Measurements from ENCODE around the gene RGS2.

Gene RGS2

GRCh38 chr1:192821296-192821695, 12.5 kb downstream of the RGS2 start:
- Histone ChIP-seq H3K9me3 (replicated peaks in 1 of 2; ENCODE audit: control insufficient read depth in 2 of 2, insufficient read depth in 1 of 2, low read depth in 1 of 2, low read length in 2 of 2) (no peaks in the 10 kb centered on the region), H3K9ac (ENCODE audit: low read depth, low read length, poor library complexity) (no peak overlapping the region), H2AK5ac (ENCODE audit: low read depth, low read length) (no peak overlapping the region), H2BK15ac (ENCODE audit: low read length) (no peak overlapping the region), H2BK12ac (ENCODE audit: low read length) (no peak overlapping the region), H3K14ac (ENCODE audit: low read length) (no peak overlapping the region), H3K4me1 (ENCODE audit: control insufficient read depth in 2 of 2, insufficient read depth in 1 of 2, low read depth in 1 of 2, low read length in 2 of 2) (no peaks in the 10 kb centered on the region), H3K23ac (ENCODE audit: low read depth, low read length, poor library complexity) (no peak overlapping the region), H3K36me3 (replicated peaks in 1 of 2; ENCODE audit: control insufficient read depth in 2 of 2, insufficient read depth in 2 of 2, low read length in 2 of 2) (no peaks in the 10 kb centered on the region), H3K27ac (replicated peaks; ENCODE audit: low read length) (no peak overlapping the region), H4K8ac (ENCODE audit: low read depth, low read length) (no peak overlapping the region), H3K4me2 (ENCODE audit: insufficient read depth, low read length, poor library complexity, severe bottlenecking) (no peak overlapping the region), H3K4me3 (ENCODE audit: low read length in 2 of 2) (no peak overlapping the region), H2BK5ac (ENCODE audit: low read length) (no peak overlapping the region), H2AFZ (ENCODE audit: low read length) (no peak overlapping the region), H2BK120ac (ENCODE audit: low read depth, low read length) (no peak overlapping the region), H3K27me3 (ENCODE audit: control insufficient read depth in 3 of 3, insufficient read depth in 3 of 3, low read depth in 1 of 3, low read length in 3 of 3) (no peaks in the 10 kb centered on the region), H3K4ac (ENCODE audit: low read length) (no peak overlapping the region), H4K91ac (ENCODE audit: low read depth, low read length, poor library complexity) (no peak overlapping the region), H3K18ac (ENCODE audit: low read length) (no peak overlapping the region), H3K79me1 (ENCODE audit: low read depth, low read length) (no peaks in the 10 kb centered on the region)
- no peak for DNase-seq (ENCODE audit: low spot score)
- no CpG with 5 or more reads among the region's 3 CpGs for WGBS, 2 donors (ENCODE audit: extremely low coverage in 2 of 2, insufficient read length in 2 of 2, insufficient replicate concordance in 1 of 2)

- Histone ChIP-seq H3K23ac (ENCODE audit: low read depth, low read length, poor library complexity) (no peak overlapping the region), H3K18ac (ENCODE audit: low read length) (no peak overlapping the region), H3K27me3 (ENCODE audit: control insufficient read depth in 3 of 3, insufficient read depth in 3 of 3, low read depth in 1 of 3, low read length in 3 of 3) (no peaks in the 10 kb centered on the region), H3K4ac (ENCODE audit: low read length) (no peak overlapping the region), H3K4me3 (ENCODE audit: low read length in 2 of 2) (no peak overlapping the region), H3K79me1 (ENCODE audit: low read depth, low read length) (no peaks in the 10 kb centered on the region), H2AK5ac (ENCODE audit: low read depth, low read length) (no peak overlapping the region), H2BK12ac (ENCODE audit: low read length) (no peak overlapping the region), H2AFZ (ENCODE audit: low read length) (no peak overlapping the region), H3K14ac (ENCODE audit: low read length) (no peak overlapping the region), H3K36me3 (replicated peaks in 1 of 2; ENCODE audit: control insufficient read depth in 2 of 2, insufficient read depth in 2 of 2, low read length in 2 of 2) (no peaks in the 10 kb centered on the region), H4K8ac (ENCODE audit: low read depth, low read length) (no peak overlapping the region), H2BK15ac (ENCODE audit: low read length) (no peak overlapping the region), H3K4me2 (ENCODE audit: insufficient read depth, low read length, poor library complexity, severe bottlenecking) (no peak overlapping the region), H3K4me1 (ENCODE audit: control insufficient read depth in 2 of 2, insufficient read depth in 1 of 2, low read depth in 1 of 2, low read length in 2 of 2) (peaks cover 0 to 11% of the 10 kb centered on the region in 2 donors), H3K9me3 (replicated peaks in 1 of 2; ENCODE audit: control insufficient read depth in 2 of 2, insufficient read depth in 1 of 2, low read depth in 1 of 2, low read length in 2 of 2) (no peaks in the 10 kb centered on the region), H3K27ac (replicated peaks; ENCODE audit: low read length) (no peak overlapping the region), H3K9ac (ENCODE audit: low read depth, low read length, poor library complexity) (no peak overlapping the region), H2BK5ac (ENCODE audit: low read length) (no peak overlapping the region), H2BK120ac (ENCODE audit: low read depth, low read length) (no peak overlapping the region), H4K91ac (ENCODE audit: low read depth, low read length, poor library complexity) (no peak overlapping the region)
- no peak for DNase-seq (ENCODE audit: low spot score)
- WGBS, 2 donors (ENCODE audit: extremely low coverage in 2 of 2, insufficient read length in 2 of 2, insufficient replicate concordance in 1 of 2), result no CpG with 5 or more reads among the region's 1 CpG
Observed at GRCh38 chr1:192824511-192824910, 15.7 kb downstream of the RGS2 start.

GRCh38 chr1:192826791-192827546, 18.1 kb downstream of the RGS2 start:
- no peak overlapping the region for H2AK5ac ChIP-seq (ENCODE audit: low read depth, low read length)
- WGBS, 2 donors (ENCODE audit: extremely low coverage in 2 of 2, insufficient read length in 2 of 2, insufficient replicate concordance in 1 of 2), result no CpG with 5 or more reads among the region's 4 CpGs
- no peak overlapping the region for H2BK5ac ChIP-seq (ENCODE audit: low read length)
- H3K4ac ChIP-seq (ENCODE audit: low read length), result no peak overlapping the region
- H3K27me3 ChIP-seq (ENCODE audit: control insufficient read depth in 3 of 3, insufficient read depth in 3 of 3, low read depth in 1 of 3, low read length in 3 of 3), result no peaks in the 10 kb centered on the region
- H2BK15ac ChIP-seq (ENCODE audit: low read length), result no peak overlapping the region
- no peaks in the 10 kb centered on the region for H3K79me1 ChIP-seq (ENCODE audit: low read depth, low read length)
- no peak overlapping the region for H3K4me2 ChIP-seq (ENCODE audit: insufficient read depth, low read length, poor library complexity, severe bottlenecking)
- H3K9ac ChIP-seq (ENCODE audit: low read depth, low read length, poor library complexity), result no peak overlapping the region
- no peaks in the 10 kb centered on the region for H3K36me3 ChIP-seq (replicated peaks in 1 of 2; ENCODE audit: control insufficient read depth in 2 of 2, insufficient read depth in 2 of 2, low read length in 2 of 2)
- no peak overlapping the region for H2AFZ ChIP-seq (ENCODE audit: low read length)
- no peak overlapping the region for H2BK120ac ChIP-seq (ENCODE audit: low read depth, low read length)
- no peak for DNase-seq (ENCODE audit: low spot score)
- no peak overlapping the region for H4K8ac ChIP-seq (ENCODE audit: low read depth, low read length)
- peaks cover 0 to 17% of the 10 kb centered on the region in 2 donors for H3K4me1 ChIP-seq (ENCODE audit: control insufficient read depth in 2 of 2, insufficient read depth in 1 of 2, low read depth in 1 of 2, low read length in 2 of 2)
- no peak overlapping the region for H3K4me3 ChIP-seq (ENCODE audit: low read length in 2 of 2)
- H3K23ac ChIP-seq (ENCODE audit: low read depth, low read length, poor library complexity), result no peak overlapping the region
- no peak overlapping the region for H4K91ac ChIP-seq (ENCODE audit: low read depth, low read length, poor library complexity)
- no peak overlapping the region for H3K18ac ChIP-seq (ENCODE audit: low read length)
- H3K14ac ChIP-seq (ENCODE audit: low read length), result no peak overlapping the region
- H3K9me3 ChIP-seq (replicated peaks in 1 of 2; ENCODE audit: control insufficient read depth in 2 of 2, insufficient read depth in 1 of 2, low read depth in 1 of 2, low read length in 2 of 2), result no peaks in the 10 kb centered on the region
- no peak overlapping the region for H3K27ac ChIP-seq (replicated peaks; ENCODE audit: low read length)
- H2BK12ac ChIP-seq (ENCODE audit: low read length), result no peak overlapping the region

GRCh38 chr1:192830595-192831246, 21.9 kb downstream of the RGS2 start:
- Histone ChIP-seq H3K4me2 (ENCODE audit: insufficient read depth, low read length, poor library complexity, severe bottlenecking) (no peak overlapping the region), H2BK120ac (ENCODE audit: low read depth, low read length) (no peak overlapping the region)
- no peak for DNase-seq (ENCODE audit: low spot score)

More at GRCh38 chr1:192830595-192831246, 21.9 kb downstream of the RGS2 start:
- Histone ChIP-seq H4K8ac (ENCODE audit: low read depth, low read length) (no peak overlapping the region), H3K9ac (ENCODE audit: low read depth, low read length, poor library complexity) (no peak overlapping the region), H3K9me3 (replicated peaks in 1 of 2; ENCODE audit: control insufficient read depth in 2 of 2, insufficient read depth in 1 of 2, low read depth in 1 of 2, low read length in 2 of 2) (no peaks in the 10 kb centered on the region), H3K18ac (ENCODE audit: low read length) (no peak overlapping the region), H2BK12ac (ENCODE audit: low read length) (no peak overlapping the region), H3K14ac (ENCODE audit: low read length) (no peak overlapping the region), H3K27me3 (ENCODE audit: control insufficient read depth in 3 of 3, insufficient read depth in 3 of 3, low read depth in 1 of 3, low read length in 3 of 3) (no peaks in the 10 kb centered on the region), H3K79me1 (ENCODE audit: low read depth, low read length) (no peaks in the 10 kb centered on the region), H2BK5ac (ENCODE audit: low read length) (no peak overlapping the region), H3K36me3 (replicated peaks in 1 of 2; ENCODE audit: control insufficient read depth in 2 of 2, insufficient read depth in 2 of 2, low read length in 2 of 2) (no peaks in the 10 kb centered on the region), H2AFZ (ENCODE audit: low read length) (peak overlapping the region; percentile 15), H2AK5ac (ENCODE audit: low read depth, low read length) (no peak overlapping the region), H4K91ac (ENCODE audit: low read depth, low read length, poor library complexity) (no peak overlapping the region), H3K4ac (ENCODE audit: low read length) (no peak overlapping the region), H3K4me3 (ENCODE audit: low read length in 2 of 2) (no peak overlapping the region), H2BK15ac (ENCODE audit: low read length) (no peak overlapping the region), H3K27ac (replicated peaks; ENCODE audit: low read length) (no peak overlapping the region), H3K4me1 (ENCODE audit: control insufficient read depth in 2 of 2, insufficient read depth in 1 of 2, low read depth in 1 of 2, low read length in 2 of 2) (peaks cover 0 to 17% of the 10 kb centered on the region in 2 donors), H3K23ac (ENCODE audit: low read depth, low read length, poor library complexity) (no peak overlapping the region)
- no CpG with 5 or more reads among the region's 6 CpGs for WGBS, 2 donors (ENCODE audit: extremely low coverage in 2 of 2, insufficient read length in 2 of 2, insufficient replicate concordance in 1 of 2)

Measured in neuronal stem cell (in vitro differentiated cells).